Smooth muscle cell (in vitro differentiated cells): Measurements from ENCODE around the gene ASPHD1. TPM values are rescaled to one million over a fixed set of nuclear protein-coding genes. Genes with fewer than 3 reads are reported as not detected.

Experiments
- DNase-seq: peaks from one replicate; lab custom pipeline; 2025; ENCODE audit not compliant: unreplicated experiment; lab: John Stamatoyannopoulos, UW
- H2AFZ ChIP-seq: fragments of 200-600 bp; sonication (generic); 2 replicates; pipeline ENCODE4 v1.6.0; 2016; ENCODE audit warnings: antibody characterized with exemption, low read depth, mild to moderate bottlenecking
- H3F3A ChIP-seq: fragments of 200-600 bp; sonication (generic); 2 replicates; pipeline ENCODE4 v1.6.0; 2017; ENCODE audit warnings: antibody characterized with exemption, low read depth
- H3K27ac ChIP-seq: fragments of 200-600 bp; sonication (generic); 2 replicates; pipeline ENCODE4 v1.5.1; 2016; ENCODE audit warnings: low read depth, mild to moderate bottlenecking
- H3K27me3 ChIP-seq: fragments of 200-600 bp; sonication (generic); 2 replicates; pipeline ENCODE4 v1.6.1; 2016; ENCODE audit warnings: low read depth, mild to moderate bottlenecking
- H3K36me3 ChIP-seq: fragments of 200-600 bp; sonication (generic); 2 replicates; pipeline ENCODE4 v1.5.1; 2016; ENCODE audit warnings: low read depth
- H3K4me1 ChIP-seq: fragments of 200-600 bp; sonication (generic); 2 replicates; pipeline ENCODE4 v1.5.1; 2016; ENCODE audit warnings: low read depth
- H3K4me2 ChIP-seq: fragments of 200-600 bp; sonication (generic); 2 replicates; pipeline ENCODE4 v1.6.0; 2016; ENCODE audit warnings: mild to moderate bottlenecking
- H3K4me3 ChIP-seq: fragments of 200-600 bp; sonication (generic); 2 replicates; pipeline ENCODE4 v1.5.1; 2016; ENCODE audit warnings: mild to moderate bottlenecking
- H3K79me2 ChIP-seq: fragments of 200-600 bp; sonication (generic); 2 replicates; pipeline ENCODE4 v1.6.0; 2016; ENCODE audit warnings: low read depth, mild to moderate bottlenecking
- H3K9ac ChIP-seq: fragments of 200-600 bp; sonication (generic); 2 replicates; pipeline ENCODE4 v1.6.0; 2016; ENCODE audit warnings: low read depth
- H3K9me3 ChIP-seq: fragments of 200-600 bp; sonication (generic); replicated peaks from 2 replicates; pipeline ENCODE4 v1.5.1; 2016; ENCODE audit warnings: low read depth
- H4K20me1 ChIP-seq: fragments of 200-600 bp; sonication (generic); 2 replicates; pipeline ENCODE4 v1.6.0; 2016; ENCODE audit warnings: low read depth
- WGBS: methylation state at CpG from one replicate; pipeline ENCODE4 v1.1.7; 2016; ENCODE audit warnings: low lambda C conversion rate; 5-methylcytosine and 5-hydroxymethylcytosine counted together
- polyA plus RNA-seq: library from polyadenylated mRNA; unstranded; fragments of >200 nt; fragmentation: Nextera tagmentation; extraction: Ambion mirVana; gene quantifications from 2 replicates; pipeline ENCODE4 v1.2.1, GENCODE V29; 2016
- total RNA-seq: library from RNA; depleted of rRNA; stranded (reverse); fragments of >200 nt; gene quantifications from 2 replicates; pipeline ENCODE4 v1.2.3, GENCODE V29; 2014
- TF ChIP-seq, protein P1 (sequence below): fragments of 200-600 bp; sonication (generic); IDR thresholded peaks from 2 replicates; pipeline ENCODE4 v1.5.1; 2017; ENCODE audit warnings: borderline replicate concordance, mild to moderate bottlenecking, antibody characterized with exemption; ENCODE audit not compliant: insufficient read depth, poor library complexity, severe bottlenecking

Gene ASPHD1
- total and polyA plus RNA-seq, 2 experiments from 2014 or later: 4.1 to 28.8 TPM

DNA sequence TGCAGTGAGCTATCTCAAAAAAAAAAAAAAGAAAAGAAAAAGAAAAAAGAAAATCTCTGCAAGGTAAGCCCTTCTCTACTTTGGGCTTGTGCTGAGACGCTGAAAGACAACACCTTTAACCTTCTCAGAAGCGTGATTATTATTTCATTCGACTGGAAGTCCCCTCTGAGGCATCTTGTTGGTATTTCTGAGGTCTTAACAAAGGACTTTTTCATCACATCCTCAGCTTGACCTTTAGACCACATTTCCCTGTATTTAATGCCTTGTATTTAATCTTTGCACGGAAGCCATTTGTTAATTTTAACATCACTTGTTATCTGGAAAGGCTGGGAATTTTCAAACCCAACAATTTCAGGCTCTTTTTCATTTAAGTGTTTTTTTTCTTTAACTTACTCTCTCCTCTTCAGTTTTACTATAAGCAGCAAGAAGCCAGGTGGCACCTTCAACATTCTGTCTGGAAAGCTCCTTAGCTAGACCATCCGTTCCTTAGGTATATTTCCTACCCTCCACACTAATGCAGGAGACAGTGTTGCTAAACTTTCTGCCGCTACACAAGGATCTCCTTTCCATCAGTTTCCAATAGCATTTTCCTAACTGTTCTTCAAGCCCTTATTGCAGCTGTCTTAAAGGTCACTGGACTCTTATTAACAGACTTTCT lies 15.4 kb downstream of the ASPHD1 start:
- Histone ChIP-seq H3K36me3 (peaks cover 10% of the 10 kb centered on the region), H3K79me2 (peaks cover 1% of the 10 kb centered on the region), H3K27ac (no peak overlapping the region), H3K4me2 (no peak overlapping the region), H4K20me1 (peaks cover 8% of the 10 kb centered on the region), H3K9me3 (no peaks in the 10 kb centered on the region), H3K4me1 (no peaks in the 10 kb centered on the region), H3K27me3 (no peaks in the 10 kb centered on the region), H2AFZ (no peak overlapping the region), H3K4me3 (no peak overlapping the region), H3K9ac (no peak overlapping the region), H3F3A (no peaks in the 10 kb centered on the region)
- no peak for DNase-seq
- TF ChIP-seq, protein P1, sequence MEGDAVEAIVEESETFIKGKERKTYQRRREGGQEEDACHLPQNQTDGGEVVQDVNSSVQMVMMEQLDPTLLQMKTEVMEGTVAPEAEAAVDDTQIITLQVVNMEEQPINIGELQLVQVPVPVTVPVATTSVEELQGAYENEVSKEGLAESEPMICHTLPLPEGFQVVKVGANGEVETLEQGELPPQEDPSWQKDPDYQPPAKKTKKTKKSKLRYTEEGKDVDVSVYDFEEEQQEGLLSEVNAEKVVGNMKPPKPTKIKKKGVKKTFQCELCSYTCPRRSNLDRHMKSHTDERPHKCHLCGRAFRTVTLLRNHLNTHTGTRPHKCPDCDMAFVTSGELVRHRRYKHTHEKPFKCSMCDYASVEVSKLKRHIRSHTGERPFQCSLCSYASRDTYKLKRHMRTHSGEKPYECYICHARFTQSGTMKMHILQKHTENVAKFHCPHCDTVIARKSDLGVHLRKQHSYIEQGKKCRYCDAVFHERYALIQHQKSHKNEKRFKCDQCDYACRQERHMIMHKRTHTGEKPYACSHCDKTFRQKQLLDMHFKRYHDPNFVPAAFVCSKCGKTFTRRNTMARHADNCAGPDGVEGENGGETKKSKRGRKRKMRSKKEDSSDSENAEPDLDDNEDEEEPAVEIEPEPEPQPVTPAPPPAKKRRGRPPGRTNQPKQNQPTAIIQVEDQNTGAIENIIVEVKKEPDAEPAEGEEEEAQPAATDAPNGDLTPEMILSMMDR: no peak
- WGBS: 87% methylated on average over 6 of the region's 6 CpGs

DNA sequence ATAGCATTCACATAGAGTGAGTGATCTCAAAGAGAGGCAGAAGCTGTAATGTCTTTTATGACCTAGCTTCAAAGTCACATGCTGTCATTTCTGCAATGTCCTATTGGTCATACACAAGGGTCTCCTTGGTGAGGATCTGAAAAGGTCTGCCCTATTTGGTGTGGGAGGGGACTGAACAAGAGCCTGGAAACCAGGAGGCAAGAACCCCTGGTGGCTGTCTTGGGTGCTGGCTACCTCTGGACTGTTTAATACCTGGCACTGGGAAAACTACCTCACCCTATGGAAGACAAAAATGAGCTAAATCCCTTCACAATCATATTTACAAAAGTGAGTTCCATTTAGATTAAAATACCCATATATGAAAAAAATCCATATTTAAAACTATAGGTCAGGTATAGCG lies 16.7 kb downstream of the ASPHD1 start:
- H3K9me3 ChIP-seq: no peaks in the 10 kb centered on the region
- WGBS: 94% methylated on average over 1 of the region's 1 CpG

DNA sequence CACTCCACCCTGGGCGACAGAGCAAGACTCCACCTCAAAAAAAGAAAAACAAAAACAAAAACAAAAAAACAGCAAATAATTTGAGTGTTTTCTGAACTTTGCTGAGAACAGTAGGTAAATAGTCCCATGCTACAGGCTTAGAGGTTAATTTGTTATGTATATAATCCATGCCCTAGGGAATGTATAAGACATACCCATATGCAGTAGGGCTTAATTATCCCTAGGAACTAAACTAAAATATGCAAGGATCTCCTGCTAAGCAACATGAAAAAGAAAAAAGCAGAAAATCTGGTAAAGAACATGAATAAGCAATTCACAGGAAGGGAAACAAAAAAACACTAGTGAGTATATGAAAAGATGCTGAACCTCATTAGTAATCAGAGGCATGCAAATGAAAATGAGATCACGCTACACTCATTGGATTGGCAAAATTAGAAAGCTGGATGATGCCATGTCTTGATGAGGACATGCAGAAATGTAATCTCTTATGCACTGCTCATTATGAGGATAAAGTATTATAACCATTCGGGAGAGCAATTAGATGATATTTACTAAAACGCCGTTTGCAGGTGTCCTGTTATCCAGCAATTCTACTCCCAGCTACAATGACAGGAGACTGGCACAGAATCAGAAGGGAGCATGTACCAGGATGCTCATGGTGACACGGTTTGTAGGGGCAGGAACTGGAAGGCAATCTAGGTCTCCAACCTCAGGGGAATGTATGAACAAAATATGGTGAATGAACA lies 20.2 kb downstream of the ASPHD1 start:
- Histone ChIP-seq H3K4me2 (no peak overlapping the region), H4K20me1 (peaks cover 13% of the 10 kb centered on the region), H3K9me3 (no peaks in the 10 kb centered on the region), H3K27me3 (no peaks in the 10 kb centered on the region), H3K9ac (no peak overlapping the region), H2AFZ (no peak overlapping the region), H3K79me2 (peaks cover 27% of the 10 kb centered on the region), H3K4me3 (no peak overlapping the region), H3K4me1 (peaks cover 7% of the 10 kb centered on the region), H3K36me3 (peaks cover 11% of the 10 kb centered on the region), H3K27ac (no peak overlapping the region), H3F3A (no peaks in the 10 kb centered on the region)
- no peak for DNase-seq
- TF ChIP-seq, protein P1: no peak
- WGBS: 95% methylated on average over 6 of the region's 6 CpGs

More for the DNA sequence above, 16.7 kb downstream of the ASPHD1 start:
- TF ChIP-seq, protein P1: no peak
- DNase-seq: no peak
- H3K27me3 ChIP-seq: no peaks in the 10 kb centered on the region
- peaks cover 11% of the 10 kb centered on the region for H3K36me3 ChIP-seq
- no peak overlapping the region for H3K4me2 ChIP-seq
- no peak overlapping the region for H3K9ac ChIP-seq
- H3K4me1 ChIP-seq: no peaks in the 10 kb centered on the region
- peaks cover 8% of the 10 kb centered on the region for H4K20me1 ChIP-seq
- no peak overlapping the region for H2AFZ ChIP-seq
- no peaks in the 10 kb centered on the region for H3F3A ChIP-seq
- H3K27ac ChIP-seq: no peak overlapping the region
- peaks cover 3% of the 10 kb centered on the region for H3K79me2 ChIP-seq
- no peak overlapping the region for H3K4me3 ChIP-seq
